ENCODE results near the gene COL20A1.

Gene COL20A1

GRCh38 chr20:63308218-63308911 is 15.4 kb downstream of the COL20A1 start:
- no peak for DNase-seq (ENCODE audit: low spot score)

GRCh38 chr20:63309261-63310071 is 16.5 kb downstream of the COL20A1 start:
- DNase-seq (ENCODE audit: low spot score): peak; percentile 55

GRCh38 chr20:63310265-63310991 is 17.4 kb downstream of the COL20A1 start:
- DNase-seq (ENCODE audit: low spot score): peak; percentile 33

GRCh38 chr20:63311186-63311832 is 18.3 kb downstream of the COL20A1 start:
- DNase-seq (ENCODE audit: low spot score): no peak

- no peak for DNase-seq (ENCODE audit: low spot score)
Observed at GRCh38 chr20:63311833-63312243, 18.9 kb downstream of the COL20A1 start.

- DNase-seq (ENCODE audit: low spot score): no peak
Observed at GRCh38 chr20:63312273-63312672, 19.3 kb downstream of the COL20A1 start.

DNA sequence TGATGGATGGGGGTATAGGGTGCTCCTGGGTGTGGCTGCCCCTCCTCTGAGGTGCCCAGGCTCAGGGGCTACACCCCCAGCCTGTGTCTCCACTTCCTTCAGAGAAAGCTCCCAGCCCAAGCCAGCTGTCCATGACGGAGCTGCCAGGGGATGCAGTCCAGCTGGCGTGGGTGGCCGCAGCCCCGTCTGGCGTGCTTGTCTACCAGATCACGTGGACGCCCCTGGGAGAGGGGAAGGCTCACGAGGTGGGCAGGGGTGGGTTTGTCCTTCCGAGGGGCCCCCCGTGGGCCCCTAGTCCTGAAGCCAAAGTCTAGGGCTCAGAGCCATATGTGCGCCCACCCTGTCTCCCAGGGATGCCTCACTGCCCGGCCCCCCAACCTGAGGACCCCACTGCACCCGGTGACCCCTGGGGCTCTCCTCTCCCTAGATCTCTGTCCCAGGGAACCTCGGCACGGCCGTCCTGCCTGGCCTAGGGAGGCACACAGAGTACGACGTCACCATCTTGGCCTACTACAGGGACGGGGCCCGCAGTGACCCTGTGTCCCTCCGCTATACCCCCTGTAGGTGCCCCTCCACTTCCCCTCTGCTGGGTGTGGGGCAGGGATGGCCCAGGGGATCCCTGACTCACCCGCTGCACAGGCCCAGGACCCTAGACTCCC is 19.8 kb downstream of the COL20A1 start:
- no peak for DNase-seq (ENCODE audit: low spot score)

GRCh38 chr20:63313349-63314014 is 20.5 kb downstream of the COL20A1 start:
- no peak for DNase-seq (ENCODE audit: low spot score)

DNA sequence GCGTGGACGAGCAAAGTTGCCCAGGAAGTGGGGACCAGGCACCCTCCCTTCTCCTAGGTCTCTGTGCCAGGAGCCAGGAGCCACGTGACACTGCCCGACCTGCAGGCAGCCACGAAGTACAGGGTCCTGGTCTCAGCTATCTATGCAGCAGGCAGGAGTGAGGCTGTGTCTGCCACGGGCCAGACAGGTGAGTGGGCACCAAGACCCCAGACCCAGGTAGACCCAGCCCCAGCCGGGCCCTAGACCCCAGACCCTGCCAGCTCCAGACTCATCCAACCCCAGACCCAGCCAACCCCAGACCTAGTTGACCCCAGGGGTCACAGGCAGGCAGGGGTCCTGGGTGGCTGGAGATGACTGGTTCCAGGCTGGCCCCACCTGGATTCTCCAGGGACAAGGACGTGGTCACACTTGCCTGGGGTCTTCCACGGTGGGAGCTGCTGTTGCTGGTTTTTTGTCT is 21.1 kb downstream of the COL20A1 start:
- DNase-seq (ENCODE audit: low spot score): no peak

DNA sequence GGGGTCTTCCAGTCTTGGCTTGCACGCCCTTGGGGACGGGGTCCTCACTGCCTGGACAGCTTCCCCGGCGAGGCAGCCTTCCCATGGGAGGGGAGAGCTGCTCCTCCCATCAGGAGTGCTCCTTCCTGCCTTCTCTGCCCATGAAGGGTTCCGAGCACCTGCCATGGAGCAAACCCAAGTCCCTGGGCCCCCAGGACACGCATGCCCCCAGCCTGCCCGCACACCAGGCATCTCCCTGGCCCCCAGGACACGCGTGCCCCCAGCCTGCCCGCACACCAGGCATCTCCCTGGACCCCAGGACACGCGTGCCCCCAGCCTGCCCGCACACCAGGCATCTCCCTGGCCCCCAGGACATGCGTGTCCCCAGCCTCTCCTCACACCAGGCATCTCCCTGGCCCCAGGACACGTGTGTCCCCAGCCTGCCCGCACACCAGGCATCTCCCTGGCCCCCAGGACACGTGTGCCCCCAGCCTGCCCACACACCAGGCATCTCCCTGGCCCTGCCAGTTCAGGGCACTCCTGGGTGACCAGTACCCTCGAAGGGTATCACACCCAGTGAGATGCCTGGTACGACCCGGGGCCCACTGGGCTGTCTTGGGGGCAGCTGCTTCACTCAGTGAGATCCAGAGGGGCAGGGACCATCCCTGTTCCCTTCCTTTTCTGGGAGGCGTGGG is 21.7 kb downstream of the COL20A1 start:
- DNase-seq (ENCODE audit: low spot score): no peak

- no peak for DNase-seq (ENCODE audit: low spot score)
Observed at GRCh38 chr20:63315240-63315689, 22.3 kb downstream of the COL20A1 start.

DNA sequence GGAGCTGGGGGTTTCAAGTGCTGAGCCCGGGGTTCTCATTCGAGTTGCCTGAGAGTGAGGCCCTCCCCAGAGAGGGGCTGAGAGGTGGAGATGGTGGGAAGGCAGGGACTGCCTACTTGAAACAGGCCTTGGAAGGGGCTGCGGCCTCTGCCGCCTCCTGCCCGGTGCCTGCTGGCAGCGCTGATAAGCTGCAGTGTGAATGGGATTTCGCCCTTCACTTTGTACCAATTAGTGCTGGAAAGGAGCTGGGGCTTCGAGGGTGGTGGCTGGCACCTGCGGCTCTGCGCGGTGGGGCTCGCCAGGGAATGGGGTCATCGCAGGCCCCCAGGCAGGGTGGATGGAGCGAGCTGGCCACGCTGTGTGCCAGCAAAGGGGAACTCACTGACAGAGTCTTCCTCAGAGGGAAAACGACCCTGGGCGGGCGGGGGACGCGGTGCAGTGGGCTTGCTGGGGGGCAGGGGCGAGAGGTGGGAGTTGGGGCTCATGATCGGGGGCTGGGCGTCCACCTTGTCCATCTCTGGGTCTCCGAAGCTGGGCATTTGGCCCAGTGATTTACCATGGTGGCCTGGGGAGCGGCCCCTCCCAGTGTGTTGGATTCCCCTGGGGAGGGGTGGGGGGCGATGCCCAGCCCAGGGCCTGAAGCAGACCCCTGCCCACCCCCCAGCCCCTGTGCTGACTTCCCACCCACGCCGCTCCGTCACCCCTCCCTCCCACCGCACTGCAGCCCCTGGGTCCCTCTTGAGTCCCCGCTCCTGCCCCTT is 22.9 kb downstream of the COL20A1 start:
- DNase-seq (ENCODE audit: low spot score): no peak

DNA sequence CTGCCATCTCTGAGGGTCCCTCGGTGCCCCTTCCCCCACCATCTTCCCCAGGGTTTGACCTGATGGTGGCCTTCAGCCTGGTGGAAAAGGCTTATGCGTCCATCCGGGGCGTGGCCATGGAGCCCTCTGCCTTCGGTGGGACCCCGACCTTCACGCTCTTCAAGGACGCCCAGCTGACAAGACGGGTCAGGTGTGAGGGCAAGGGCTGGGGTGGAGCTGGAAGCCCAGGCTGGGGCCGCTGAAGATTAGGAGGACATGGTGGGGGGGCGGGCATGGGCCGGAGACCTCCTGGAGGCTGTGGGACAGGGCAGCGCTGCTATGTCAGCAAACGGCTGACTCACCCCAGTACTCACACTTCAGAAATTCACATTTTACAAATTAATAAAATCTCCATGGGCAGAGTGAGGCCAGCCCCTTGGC is 23.5 kb downstream of the COL20A1 start:
- DNase-seq (ENCODE audit: low spot score): no peak

- no peak for DNase-seq (ENCODE audit: low spot score)
Observed at GRCh38 chr20:63317061-63317460, 24.1 kb downstream of the COL20A1 start.

GRCh38 chr20:63317601-63318291 is 24.8 kb downstream of the COL20A1 start:
- DNase-seq (ENCODE audit: low spot score): no peak

- no peak for DNase-seq (ENCODE audit: low spot score)
Observed at GRCh38 chr20:63318391-63319163, 25.6 kb downstream of the COL20A1 start.

GRCh38 chr20:63319164-63320040 is 26.4 kb downstream of the COL20A1 start:
- DNase-seq (ENCODE audit: low spot score): no peak
